Neural cell (in vitro differentiated cells): ENCODE measurements around the gene TAF6.

ENCODE experiments used
- RAD21 ChIP-seq: fragments of 450-650 bp; conservative IDR thresholded peaks from 2 replicates; pipeline ENCODE4 v1.6.1; 2014; ENCODE audit warnings: antibody characterized with exemption, mild to moderate bottlenecking, moderate library complexity
- REST ChIP-seq: IDR thresholded peaks from 2 replicates; pipeline ENCODE4 v1.6.1; 2012; ENCODE audit warnings: borderline replicate concordance

- TF ChIP-seq RAD21, result no peak
- no peak for TF ChIP-seq REST
These were observed 39.3 kb upstream of the TAF6 start, which contains the start of gene TRAPPC14 for GRCh38 chr7:100158229-100159098.
